ENCODE results near the gene PGAM4.

The PGAM4 gene

DNA sequence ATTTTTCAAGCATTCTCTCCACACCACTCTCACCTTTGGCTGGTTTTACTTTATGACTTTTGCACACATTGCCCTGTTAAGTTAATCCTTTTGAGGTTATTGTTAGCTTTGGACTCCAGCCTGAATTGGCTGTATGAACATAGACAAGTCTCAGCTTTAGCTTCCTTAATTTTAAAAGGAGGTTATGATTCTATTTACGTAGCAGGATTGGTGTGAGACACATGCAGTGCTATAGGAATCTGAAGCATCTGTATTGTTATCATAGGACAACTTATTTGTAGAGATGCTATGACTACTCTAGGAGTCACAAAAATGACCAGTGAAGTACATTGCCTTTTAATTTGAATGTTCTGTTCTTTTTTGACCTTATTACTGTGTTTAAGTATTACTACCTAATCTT, 15.7 kb downstream of the PGAM4 start:
- Mint-ChIP-seq H3K4me1 (peaks cover 9% of the 10 kb centered on the region), H3K27ac (no peak overlapping the region), H3K27me3 (ENCODE audit: low read depth, poor library complexity) (no peaks in the 10 kb centered on the region), H3K4me3 (no peak overlapping the region), H3K9me3 (peaks cover 30% of the 10 kb centered on the region), H3K36me3 (ENCODE audit: low read depth) (no peaks in the 10 kb centered on the region)
- no peak for DNase-seq
- TF ChIP-seq, protein P1, sequence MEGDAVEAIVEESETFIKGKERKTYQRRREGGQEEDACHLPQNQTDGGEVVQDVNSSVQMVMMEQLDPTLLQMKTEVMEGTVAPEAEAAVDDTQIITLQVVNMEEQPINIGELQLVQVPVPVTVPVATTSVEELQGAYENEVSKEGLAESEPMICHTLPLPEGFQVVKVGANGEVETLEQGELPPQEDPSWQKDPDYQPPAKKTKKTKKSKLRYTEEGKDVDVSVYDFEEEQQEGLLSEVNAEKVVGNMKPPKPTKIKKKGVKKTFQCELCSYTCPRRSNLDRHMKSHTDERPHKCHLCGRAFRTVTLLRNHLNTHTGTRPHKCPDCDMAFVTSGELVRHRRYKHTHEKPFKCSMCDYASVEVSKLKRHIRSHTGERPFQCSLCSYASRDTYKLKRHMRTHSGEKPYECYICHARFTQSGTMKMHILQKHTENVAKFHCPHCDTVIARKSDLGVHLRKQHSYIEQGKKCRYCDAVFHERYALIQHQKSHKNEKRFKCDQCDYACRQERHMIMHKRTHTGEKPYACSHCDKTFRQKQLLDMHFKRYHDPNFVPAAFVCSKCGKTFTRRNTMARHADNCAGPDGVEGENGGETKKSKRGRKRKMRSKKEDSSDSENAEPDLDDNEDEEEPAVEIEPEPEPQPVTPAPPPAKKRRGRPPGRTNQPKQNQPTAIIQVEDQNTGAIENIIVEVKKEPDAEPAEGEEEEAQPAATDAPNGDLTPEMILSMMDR (IDR thresholded peaks at IDR 0.05), result no peak

DNA sequence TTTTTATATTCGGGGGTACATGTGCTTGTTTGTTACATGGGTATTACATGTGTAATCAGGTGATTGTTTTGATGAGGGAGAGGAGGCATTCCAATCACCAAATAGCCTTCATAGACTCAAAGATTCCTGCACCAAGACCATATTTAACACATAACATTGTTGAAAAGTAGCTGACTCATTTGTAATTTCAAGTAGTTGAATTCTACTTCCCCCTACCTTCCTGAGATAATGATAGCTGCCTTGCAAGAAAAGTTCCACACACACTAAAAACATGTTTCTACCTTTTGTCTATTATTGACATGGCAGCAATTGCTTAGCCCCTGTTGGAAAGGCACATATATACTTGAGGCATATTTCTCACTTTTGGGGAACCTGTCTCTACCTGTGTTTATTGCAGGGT, 16.1 kb downstream of the PGAM4 start:
- Mint-ChIP-seq H3K4me3 (no peak overlapping the region), H3K27ac (no peak overlapping the region), H3K27me3 (ENCODE audit: low read depth, poor library complexity) (no peaks in the 10 kb centered on the region), H3K9me3 (peaks cover 31% of the 10 kb centered on the region), H3K36me3 (ENCODE audit: low read depth) (no peaks in the 10 kb centered on the region), H3K4me1 (peaks cover 9% of the 10 kb centered on the region)
- DNase-seq, result no peak
- TF ChIP-seq, protein P1 (IDR thresholded peaks at IDR 0.05), result no peak

DNA sequence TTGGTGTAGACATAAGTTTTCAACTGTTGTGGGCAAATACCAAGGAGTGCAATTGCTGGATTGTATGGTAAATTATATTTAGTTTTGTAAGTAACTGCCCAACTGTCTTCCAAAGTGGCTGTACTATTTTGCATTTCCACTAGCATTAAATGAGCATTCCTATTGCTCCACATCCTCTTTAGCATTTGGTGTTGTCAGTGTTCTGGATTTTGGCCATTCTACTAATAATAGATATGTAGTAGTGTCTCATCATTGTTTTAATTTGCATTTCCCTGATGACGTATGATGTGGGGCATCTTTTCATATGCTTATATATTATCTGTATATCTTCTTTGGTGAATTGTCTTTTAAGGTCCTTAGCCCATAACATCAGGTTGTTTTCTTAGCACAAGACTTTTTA, 17.3 kb downstream of the PGAM4 start:
- TF ChIP-seq, protein P1 (IDR thresholded peaks at IDR 0.05), result no peak
- peaks cover 9% of the 10 kb centered on the region for H3K4me1 Mint-ChIP-seq
- peaks cover 27% of the 10 kb centered on the region for H3K9me3 Mint-ChIP-seq
- peaks cover 1% of the 10 kb centered on the region for H3K36me3 Mint-ChIP-seq (ENCODE audit: low read depth)
- no peak for DNase-seq
- no peaks in the 10 kb centered on the region for H3K27me3 Mint-ChIP-seq (ENCODE audit: low read depth, poor library complexity)
- no peak overlapping the region for H3K27ac Mint-ChIP-seq
- H3K4me3 Mint-ChIP-seq, result no peak overlapping the region

DNA sequence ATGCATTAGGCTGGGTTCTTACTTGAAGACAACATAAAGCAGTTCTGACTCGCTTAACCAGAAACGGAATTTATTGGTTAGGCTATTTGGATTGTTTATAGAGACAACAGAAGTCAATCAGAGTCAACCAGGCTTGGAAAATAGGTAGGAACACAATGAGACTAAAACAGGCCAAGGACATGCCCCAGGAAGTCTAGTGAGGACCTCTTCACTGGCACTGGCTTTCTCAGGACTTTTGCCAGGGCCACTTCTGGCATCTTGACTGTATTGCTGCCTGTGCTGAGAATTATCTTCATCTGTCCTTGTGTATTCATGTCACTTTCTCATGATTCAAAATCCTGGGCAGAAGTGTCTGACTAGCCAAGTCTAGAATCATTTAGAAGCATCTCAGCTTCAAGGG, 19.6 kb downstream of the PGAM4 start:
- no peak overlapping the region for H3K27ac Mint-ChIP-seq
- H3K4me1 Mint-ChIP-seq, result peaks cover 9% of the 10 kb centered on the region
- peaks cover 17% of the 10 kb centered on the region for H3K9me3 Mint-ChIP-seq
- peaks cover 5% of the 10 kb centered on the region for H3K36me3 Mint-ChIP-seq (ENCODE audit: low read depth)
- TF ChIP-seq, protein P1 (IDR thresholded peaks at IDR 0.05), result no peak
- DNase-seq, result no peak
- no peak overlapping the region for H3K4me3 Mint-ChIP-seq
- no peaks in the 10 kb centered on the region for H3K27me3 Mint-ChIP-seq (ENCODE audit: low read depth, poor library complexity)

DNA sequence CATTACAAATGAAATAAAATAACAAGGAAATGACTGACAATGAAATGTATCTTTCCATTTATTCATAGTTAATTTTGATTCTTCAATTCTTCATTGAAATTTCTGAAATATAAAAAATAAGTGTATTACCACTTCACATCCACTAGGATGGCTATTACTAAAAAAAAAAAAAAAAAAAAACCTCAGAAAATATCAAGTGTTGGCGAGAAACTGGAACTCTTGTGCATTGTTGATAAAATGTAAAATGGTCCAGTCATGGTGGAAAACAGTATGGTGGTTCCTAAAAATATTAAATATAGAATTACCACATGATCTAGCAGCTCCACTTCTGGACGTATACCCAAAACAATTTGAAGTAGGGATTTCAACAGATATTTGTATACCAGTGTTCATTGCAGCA, 22.9 kb downstream of the PGAM4 start:
- H3K4me3 Mint-ChIP-seq, result no peak overlapping the region

More for the DNA sequence above, 22.9 kb downstream of the PGAM4 start:
- Mint-ChIP-seq H3K27ac (no peak overlapping the region), H3K36me3 (ENCODE audit: low read depth) (peaks cover 5% of the 10 kb centered on the region), H3K9me3 (peaks cover 20% of the 10 kb centered on the region), H3K27me3 (ENCODE audit: low read depth, poor library complexity) (no peaks in the 10 kb centered on the region), H3K4me1 (peaks cover 9% of the 10 kb centered on the region)
- DNase-seq, result no peak
- TF ChIP-seq, protein P1 (IDR thresholded peaks at IDR 0.05), result no peak
